Umbilical cord (tissue), 2 donors: ENCODE results near the gene OPN1MW. TPM values are rescaled to one million over a fixed set of nuclear protein-coding genes. Genes with fewer than 3 reads are reported as not detected.
"Not testable (repeated sequence)": the region's sequence is repeated elsewhere in the genome, so short reads cannot be mapped to it uniquely, and the experiment has no call there.

Experiments used
- DNase-seq: peaks from one replicate; pipeline ENCODE4 v3.0.0-alpha.2; 2015; ENCODE audit warnings: low spot score
- total RNA-seq: library from RNA; depleted of rRNA; stranded (reverse); fragments of >200 nt; gene quantifications from one replicate; pipeline ENCODE4 v1.2.3, GENCODE V29; 2014; ENCODE audit warnings: low replicate concordance; ENCODE audit not compliant: insufficient read depth

Gene OPN1MW
- not detected for total RNA-seq

DNA sequence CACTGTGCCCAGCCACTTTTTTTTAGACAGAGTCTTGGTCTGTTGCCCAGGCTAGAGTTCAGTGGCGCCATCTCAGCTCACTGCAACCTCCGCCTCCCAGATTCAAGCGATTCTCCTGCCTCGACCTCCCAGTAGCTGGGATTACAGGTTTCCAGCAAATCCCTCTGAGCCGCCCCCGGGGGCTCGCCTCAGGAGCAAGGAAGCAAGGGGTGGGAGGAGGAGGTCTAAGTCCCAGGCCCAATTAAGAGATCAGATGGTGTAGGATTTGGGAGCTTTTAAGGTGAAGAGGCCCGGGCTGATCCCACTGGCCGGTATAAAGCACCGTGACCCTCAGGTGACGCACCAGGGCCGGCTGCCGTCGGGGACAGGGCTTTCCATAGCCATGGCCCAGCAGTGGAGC is at the start of gene OPN1MW:
Gene OPN1MW, plus strand, starts transcription at position 301 of the 400 bp plus-strand sequence. Its CDS starts 82 bp downstream, at position 383.
- not testable (repeated sequence) for DNase-seq

DNA sequence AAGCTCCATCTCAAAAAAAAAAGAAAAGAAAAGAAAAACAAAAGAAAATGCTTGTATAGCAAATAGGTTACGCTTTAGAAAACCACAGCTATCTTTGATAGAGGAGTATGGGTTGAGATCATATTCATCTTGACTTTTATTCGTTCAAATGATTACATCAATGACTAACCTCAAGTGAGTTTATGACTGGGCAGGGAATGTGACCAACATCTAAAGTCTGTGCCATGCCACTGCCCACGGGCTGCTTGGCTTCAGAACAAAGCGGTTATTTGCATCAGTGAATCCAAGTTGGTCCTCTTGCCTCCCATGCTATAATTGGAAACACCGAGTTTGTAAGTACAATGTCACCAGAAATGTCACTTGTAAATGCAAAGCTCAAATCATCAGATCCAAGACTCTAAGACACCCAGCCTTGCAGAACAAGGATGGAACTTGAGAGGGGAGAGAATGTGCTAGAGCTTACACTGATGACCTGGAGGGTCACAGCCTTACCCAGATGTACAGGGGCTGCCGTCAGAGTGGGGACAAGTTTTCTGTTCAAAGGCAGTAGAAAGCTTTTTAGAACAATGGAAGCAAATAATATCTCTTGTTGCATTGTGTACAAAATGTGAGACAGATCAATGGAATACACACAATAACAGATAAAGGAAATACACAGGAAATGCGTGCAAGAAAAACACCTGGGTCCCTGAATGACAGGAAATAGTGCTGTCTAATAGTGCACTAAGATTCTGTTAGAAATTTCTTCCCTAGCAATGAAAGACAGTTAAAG is 46.8 kb upstream of the OPN1MW start:
- DNase-seq: no peak

DNA sequence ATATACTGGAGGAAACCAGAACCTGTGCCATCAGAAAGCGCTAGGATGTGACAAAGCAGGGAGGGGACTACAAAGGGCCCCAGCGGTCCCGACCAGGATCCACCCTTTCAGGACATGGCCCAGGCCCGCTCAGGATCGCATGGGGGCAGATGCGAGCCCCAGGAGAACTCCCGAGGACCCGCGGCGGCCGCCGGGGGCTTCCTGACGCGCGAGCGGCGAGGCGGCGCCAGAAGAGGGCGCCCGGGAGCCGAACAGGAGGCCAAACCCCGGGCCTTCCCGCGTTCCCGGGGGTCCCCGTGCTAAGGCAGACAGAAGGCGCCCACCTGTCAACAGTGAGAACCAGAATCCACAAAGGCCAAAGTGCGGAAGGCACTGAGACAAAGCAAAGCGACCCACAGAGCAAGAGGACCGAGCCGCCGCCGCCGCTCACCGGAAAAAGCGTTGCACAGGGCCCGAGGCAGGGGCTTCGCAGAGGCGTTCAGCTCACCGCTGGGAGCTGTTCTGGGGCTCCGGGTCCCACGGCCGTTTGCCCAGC is 45.7 kb upstream of the OPN1MW start:
- peak; percentile 42 for DNase-seq

DNA sequence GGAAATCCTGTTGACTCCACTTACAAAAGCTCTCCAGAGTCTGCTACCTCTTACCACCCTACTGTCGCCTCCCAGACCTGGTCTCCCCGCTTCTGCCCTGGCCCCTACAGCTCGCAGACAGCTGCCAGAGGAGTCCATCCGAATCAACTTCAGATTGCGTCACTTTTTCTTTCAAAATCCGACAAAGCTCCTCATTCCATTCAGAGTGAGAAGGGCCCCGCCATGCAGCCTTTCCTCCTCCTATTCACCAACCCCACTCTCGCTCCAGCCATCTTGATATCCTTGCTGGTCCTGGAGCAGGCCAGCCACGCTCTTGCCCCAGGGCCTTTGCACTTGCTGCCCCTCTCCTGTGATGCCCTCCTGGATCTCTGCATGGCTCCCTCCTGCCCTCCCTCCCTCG is 43.5 kb upstream of the OPN1MW start:
- no peak for DNase-seq

DNA sequence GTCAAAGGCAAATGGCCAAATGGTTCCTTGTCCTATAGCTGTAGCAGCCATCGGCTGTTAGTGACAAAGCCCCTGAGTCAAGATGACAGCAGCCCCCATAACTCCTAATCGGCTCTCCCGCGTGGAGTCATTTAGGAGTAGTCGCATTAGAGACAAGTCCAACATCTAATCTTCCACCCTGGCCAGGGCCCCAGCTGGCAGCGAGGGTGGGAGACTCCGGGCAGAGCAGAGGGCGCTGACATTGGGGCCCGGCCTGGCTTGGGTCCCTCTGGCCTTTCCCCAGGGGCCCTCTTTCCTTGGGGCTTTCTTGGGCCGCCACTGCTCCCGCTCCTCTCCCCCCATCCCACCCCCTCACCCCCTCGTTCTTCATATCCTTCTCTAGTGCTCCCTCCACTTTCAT is 42.2 kb upstream of the OPN1MW start:
- no peak for DNase-seq

DNA sequence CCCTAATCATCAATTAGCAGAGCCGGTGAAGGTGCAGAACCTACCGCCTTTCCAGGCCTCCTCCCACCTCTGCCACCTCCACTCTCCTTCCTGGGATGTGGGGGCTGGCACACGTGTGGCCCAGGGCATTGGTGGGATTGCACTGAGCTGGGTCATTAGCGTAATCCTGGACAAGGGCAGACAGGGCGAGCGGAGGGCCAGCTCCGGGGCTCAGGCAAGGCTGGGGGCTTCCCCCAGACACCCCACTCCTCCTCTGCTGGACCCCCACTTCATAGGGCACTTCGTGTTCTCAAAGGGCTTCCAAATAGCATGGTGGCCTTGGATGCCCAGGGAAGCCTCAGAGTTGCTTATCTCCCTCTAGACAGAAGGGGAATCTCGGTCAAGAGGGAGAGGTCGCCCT is 41.7 kb upstream of the OPN1MW start:
- no peak for DNase-seq

DNA sequence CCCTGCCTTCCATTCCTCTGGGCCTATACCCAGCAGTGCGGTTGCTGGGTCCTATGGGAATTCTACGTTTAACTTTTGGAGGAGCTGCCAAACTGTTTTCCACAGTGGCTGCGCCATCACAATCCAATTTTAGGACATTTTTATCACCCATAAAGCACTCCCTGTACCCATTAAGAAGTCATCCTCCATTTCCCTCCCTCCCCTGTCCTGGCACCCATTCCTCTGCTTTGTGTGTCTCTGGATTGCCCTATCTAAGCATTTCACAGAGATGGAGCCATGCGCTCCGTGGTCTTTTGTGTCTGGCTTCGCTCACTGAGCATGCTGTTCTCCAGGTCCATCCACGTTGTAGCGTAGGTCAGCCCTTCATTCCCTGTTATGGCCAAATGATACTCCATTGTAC is 40.0 kb upstream of the OPN1MW start:
- no peak for DNase-seq

DNA sequence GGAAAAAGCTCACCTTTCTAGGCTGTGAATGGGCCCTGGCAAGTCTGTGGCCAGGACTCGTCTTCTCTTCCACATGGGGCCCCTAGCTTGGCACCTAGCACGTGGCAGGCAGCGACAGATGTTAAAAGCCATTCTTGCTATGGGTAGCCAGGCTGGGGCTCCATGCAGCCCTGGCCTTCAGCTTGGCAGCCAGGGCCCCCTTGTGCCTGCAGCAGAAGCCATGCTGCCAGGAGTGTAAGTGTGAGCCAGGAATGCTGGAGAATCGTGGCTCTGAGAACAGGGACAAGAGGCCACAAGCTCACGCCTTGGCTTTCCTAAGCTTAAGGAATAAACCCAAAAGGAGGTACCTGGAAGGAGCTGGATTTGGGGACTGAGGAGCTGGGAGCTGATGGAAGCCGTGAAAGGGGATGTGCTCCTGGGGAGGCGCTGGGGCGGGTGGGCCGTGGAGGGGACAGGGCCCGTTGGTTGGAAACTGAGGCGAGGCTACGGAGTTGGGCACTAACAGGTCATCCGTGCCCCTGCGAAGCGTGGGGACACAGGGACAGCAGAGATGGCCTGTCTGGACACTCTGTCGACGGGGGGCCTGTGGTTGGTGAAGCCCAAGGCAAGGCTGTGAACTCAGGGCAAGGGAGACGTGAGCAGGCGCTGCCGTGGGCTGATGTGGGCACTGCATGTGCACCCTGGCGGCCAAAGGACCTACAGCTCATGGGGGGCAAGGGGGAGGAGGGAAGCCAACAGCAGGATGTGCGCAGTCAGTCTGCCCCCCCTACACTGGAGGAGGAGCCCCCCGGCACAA is 39.2 kb upstream of the OPN1MW start:
- no peak for DNase-seq

DNA sequence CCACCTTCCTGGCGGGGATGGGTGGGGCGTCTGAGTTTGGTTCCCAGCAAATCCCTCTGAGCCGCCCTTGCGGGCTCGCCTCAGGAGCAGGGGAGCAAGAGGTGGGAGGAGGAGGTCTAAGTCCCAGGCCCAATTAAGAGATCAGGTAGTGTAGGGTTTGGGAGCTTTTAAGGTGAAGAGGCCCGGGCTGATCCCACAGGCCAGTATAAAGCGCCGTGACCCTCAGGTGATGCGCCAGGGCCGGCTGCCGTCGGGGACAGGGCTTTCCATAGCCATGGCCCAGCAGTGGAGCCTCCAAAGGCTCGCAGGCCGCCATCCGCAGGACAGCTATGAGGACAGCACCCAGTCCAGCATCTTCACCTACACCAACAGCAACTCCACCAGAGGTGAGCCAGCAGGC is 38.4 kb upstream of the OPN1MW start, which contains the start of gene OPN1LW:
Gene OPN1LW, plus strand, starts transcription at position 234 of the 400 bp plus-strand sequence. Its CDS starts 41 bp downstream, at position 275.
- not testable (repeated sequence) for DNase-seq

DNA sequence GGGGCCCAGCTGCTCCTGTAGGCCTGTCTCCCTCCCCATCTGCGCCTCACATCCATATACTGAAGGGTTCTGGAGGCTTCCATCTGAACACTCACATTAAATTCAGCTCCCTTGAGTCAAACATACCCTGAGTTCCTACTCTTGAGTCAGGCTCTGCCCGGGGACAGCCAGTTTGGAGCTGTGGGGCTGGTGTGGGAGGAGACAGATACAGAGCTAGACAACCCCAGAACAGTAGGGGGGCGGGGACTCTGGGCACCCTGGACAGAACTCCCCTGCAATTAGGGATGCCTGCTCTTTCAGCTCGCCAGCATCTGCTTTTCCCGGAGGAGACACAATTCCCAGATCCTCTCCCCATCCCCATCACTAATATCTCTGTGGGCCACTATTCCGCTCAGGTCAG is 31.4 kb upstream of the OPN1MW start:
- DNase-seq: not testable (repeated sequence)

DNA sequence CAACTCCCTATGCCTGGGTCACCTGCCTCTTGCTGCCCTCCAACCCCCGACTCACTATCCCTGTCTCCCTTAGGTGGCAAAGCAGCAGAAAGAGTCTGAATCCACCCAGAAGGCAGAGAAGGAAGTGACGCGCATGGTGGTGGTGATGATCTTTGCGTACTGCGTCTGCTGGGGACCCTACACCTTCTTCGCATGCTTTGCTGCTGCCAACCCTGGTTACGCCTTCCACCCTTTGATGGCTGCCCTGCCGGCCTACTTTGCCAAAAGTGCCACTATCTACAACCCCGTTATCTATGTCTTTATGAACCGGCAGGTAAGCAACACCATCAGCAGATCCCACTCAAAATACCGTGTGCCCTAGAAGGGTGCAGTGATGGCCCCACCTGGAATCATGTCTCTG is 26.2 kb upstream of the OPN1MW start:
- not testable (repeated sequence) for DNase-seq

DNA sequence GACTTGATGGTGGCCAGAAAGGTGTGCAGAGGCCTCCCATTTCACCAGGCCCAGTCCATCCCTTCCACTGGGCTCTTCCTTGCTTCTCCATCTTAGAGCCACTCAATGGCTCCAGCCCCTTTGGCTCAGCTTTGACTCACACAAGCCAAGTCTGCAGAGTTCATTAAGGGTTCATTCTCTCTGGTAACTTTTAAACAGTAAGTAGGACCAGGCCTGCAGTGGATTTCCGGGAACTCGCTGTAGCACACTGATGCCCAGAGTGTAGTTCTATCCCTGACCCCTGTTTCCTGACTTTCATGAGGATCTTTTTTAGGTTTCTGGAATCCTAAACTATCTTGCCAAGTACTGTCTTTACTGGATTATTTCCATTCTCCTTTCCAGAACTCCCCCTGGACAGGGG is 25.2 kb upstream of the OPN1MW start:
- not testable (repeated sequence) for DNase-seq

DNA sequence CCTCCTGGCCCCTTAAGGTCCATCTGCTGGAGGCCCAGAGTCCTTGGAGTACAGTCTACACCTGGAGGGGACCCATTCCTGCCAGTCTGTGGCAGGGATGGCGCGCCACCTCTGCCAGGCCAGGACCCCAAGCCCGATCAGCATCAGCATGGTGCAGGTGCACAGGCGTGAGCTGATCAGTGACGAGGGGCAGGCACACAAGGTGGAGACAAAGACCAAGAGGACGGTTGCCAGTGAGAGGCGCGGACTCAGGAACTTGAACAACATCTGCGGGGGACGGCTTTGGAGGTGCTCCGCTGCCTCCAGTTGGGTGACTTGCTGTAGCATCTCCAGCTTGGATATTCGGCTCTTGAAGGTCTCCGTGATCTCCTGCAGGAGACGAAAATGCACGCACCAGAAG is 23.1 kb upstream of the OPN1MW start:
- DNase-seq: not testable (repeated sequence)

DNA sequence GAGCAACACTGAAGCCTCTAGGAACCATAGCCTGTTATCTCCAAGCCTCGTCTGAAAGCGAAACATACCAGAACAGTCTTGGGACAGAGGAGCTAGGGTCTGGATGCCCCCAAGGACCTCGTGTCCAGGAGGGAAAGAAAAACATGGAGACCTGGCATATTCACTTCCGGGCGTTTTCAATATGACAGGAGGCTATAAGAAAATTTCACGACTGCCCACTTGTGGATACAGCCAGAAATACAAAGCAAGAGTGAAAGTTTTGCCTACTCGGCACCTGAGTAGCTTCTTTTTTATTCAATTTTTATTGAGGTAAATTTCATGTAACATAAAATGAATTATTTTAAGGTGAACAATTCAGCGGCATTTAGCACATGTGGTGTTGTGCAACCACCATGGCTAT is 17.5 kb upstream of the OPN1MW start:
- not testable (repeated sequence) for DNase-seq

DNA sequence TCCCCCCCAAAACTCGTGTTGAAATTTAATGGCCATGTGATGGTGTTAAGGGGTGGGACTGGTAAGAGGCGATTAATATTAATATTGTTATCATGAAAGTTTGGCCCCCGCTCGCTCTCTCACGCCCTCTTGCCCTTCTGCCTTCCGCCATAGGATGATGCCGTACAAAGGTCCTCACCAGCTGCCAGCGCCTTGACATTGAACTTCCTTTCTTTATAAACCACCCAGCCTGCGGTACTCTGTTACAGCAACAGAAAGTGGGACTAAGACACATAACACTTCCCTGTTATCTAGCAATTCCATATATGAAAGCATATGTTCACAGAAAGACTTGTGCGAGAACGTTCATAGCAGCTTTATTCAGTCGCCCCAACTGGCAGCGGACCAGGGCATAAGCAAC is 14.0 kb upstream of the OPN1MW start:
- DNase-seq: not testable (repeated sequence)

DNA sequence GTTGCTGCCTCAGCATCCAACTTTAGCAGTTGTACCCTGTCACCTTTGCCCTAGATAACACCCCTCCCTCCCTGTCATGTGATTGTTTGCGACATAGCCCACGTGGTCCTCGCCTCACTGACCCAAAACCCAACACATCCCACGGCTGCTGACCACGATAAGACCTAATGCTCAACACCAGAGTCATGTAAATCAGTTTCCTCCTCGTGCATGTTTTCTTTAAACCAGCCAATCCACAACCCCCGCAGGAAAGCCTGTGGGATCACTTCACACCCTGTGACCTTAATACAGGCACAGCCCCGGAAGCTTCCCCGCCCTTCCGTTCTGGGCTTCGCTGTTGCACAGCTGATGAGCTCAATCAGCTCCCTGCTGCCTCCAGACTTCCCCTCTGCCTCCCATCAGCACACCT is 9.9 kb upstream of the OPN1MW start:
- not testable (repeated sequence) for DNase-seq

DNA sequence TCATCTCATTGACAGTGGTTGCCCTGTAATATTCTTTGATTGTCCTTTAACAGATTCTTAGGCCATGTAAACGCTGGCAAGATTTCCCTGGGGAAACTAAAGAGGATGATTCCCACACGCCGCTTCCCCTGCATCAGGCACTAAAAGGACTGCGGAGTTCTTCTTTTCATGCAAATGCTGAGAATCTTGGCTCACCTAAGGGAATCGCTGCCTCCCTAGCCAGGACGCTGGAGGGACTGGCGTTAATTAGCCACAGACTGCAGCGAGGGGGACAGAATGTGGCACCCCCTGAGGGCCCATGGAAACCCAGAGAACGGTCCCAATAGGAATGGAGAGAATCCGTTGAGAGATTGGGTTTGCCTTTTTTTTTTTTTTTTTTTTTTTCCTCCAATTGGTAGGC is 8.0 kb upstream of the OPN1MW start:
- not testable (repeated sequence) for DNase-seq

DNA sequence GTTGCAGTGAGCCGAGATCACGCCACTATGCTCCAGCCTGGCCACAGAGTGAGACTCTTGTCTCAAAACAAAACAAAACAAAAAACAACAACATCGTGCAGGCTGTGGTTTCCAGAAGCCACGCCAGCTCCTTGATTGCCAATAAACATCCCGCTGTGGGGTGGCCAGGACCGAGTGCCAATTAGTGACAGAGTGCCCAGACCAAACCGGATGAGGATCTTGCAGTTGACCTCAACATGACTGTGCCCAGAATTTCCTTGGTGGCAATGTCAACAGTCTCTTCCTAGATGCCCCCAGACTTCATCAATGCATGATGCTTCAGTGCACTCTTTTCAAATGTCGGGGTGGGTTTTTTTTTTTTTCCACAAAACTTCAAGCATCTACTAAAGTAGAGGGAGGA is 1.4 kb downstream of the OPN1MW start:
- not testable (repeated sequence) for DNase-seq

DNA sequence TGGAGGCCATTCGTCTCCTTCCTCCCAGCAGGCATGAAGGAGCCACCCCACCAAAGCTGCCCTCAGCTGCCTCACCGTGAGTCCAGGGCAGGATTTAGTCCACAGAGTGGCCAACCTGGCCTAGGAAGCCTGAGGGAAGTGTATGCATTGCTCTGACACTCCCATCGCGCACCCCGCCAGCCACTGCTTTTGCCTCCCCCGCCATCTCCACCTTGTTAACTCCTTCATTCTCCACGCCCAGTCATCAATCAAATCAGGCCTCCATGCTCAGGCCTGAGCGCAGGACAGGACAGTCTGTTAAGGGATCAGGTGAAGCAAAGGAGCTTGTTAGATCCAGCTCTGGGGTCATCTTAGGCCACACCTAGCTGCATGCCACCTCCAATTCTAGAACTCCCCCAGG is 10.4 kb downstream of the OPN1MW start:
- not testable (repeated sequence) for DNase-seq

DNA sequence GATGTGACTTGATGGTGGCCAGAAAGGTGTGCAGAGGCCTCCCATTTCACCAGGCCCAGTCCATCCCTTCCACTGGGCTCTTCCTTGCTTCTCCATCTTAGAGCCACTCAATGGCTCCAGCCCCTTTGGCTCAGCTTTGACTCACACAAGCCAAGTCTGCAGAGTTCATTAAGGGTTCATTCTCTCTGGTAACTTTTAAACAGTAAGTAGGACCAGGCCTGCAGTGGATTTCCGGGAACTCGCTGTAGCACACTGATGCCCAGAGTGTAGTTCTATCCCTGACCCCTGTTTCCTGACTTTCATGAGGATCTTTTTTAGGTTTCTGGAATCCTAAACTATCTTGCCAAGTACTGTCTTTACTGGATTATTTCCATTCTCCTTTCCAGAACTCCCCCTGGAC is 11.9 kb downstream of the OPN1MW start:
- not testable (repeated sequence) for DNase-seq

DNA sequence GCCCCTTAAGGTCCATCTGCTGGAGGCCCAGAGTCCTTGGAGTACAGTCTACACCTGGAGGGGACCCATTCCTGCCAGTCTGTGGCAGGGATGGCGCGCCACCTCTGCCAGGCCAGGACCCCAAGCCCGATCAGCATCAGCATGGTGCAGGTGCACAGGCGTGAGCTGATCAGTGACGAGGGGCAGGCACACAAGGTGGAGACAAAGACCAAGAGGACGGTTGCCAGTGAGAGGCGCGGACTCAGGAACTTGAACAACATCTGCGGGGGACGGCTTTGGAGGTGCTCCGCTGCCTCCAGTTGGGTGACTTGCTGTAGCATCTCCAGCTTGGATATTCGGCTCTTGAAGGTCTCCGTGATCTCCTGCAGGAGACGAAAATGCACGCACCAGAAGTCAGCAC is 14.1 kb downstream of the OPN1MW start:
- not testable (repeated sequence) for DNase-seq

DNA sequence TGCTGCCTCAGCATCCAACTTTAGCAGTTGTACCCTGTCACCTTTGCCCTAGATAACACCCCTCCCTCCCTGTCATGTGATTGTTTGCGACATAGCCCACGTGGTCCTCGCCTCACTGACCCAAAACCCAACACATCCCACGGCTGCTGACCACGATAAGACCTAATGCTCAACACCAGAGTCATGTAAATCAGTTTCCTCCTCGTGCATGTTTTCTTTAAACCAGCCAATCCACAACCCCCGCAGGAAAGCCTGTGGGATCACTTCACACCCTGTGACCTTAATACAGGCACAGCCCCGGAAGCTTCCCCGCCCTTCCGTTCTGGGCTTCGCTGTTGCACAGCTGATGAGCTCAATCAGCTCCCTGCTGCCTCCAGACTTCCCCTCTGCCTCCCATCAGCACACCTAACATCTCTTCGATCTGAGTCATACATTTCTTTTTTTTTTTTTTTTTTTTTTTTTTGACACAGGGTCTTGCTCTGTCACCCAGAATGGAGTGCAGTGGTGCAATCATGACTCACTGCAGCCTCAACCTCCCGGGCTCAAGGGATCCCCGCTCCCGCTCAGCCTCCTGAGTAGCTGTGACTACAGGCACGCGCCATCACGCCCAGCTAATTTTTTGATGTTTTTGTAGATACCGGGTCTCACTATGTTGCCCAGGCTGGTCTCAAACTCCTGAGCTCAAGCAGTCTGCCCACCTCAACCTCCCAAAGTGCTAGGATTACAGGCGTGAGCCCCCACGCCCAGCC is 27.4 kb downstream of the OPN1MW start:
- DNase-seq: not testable (repeated sequence)
